ENCODE data around the gene UVRAG. TPM values are rescaled to one million over a fixed set of nuclear protein-coding genes. Genes with fewer than 3 reads are reported as not detected.

The UVRAG gene
- total and polyA plus RNA-seq, 5 donors from 2014 or later: 13.7 to 37.2 (median 16.6) TPM

DNA sequence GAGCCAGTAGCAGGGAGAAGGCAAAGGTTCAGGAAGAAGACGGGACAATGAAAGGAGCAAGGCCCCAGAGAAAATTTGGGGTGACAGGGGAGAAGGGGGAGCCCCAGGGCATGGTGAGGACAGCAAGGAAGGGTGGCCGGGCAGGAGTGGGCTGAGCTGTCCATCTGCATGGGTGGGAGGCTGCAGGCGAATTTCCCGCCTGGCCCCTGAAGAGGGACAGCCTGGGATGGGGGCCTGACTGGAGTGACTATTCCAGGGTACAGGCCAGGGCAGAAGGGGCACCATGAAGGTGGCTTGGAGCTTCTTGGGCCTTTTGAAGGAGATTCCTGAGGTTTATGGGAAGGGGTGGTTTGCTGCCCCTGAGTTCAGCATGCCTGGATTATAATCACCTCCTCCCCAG lies 335.1 kb downstream of the UVRAG start:
- H3K4me1 ChIP-seq (ENCODE audit: control insufficient read depth, insufficient read depth, low read length, poor library complexity, severe bottlenecking): peaks cover 11% of the 10 kb centered on the region
- no peak for DNase-seq
- Mint-ChIP-seq H3K4me1 (peaks cover 0 to 25% (median 11%) of the 10 kb centered on the region in 4 donors), H3K27ac (no peak overlapping the region), H3K36me3 (no peaks in the 10 kb centered on the region), H3K9me3 (peaks cover 0 to 1% (median 0%) of the 10 kb centered on the region in 7 donors), H3K27me3 (peaks cover 13% of the 10 kb centered on the region), H3K4me3 (no peak overlapping the region)
- H3K36me3 ChIP-seq (ENCODE audit: control insufficient read depth, insufficient read depth, low read length): no peaks in the 10 kb centered on the region
- no peak overlapping the region for H3K27ac ChIP-seq (ENCODE audit: insufficient read depth, low read length, poor library complexity, severe bottlenecking)
- H3K4me3 ChIP-seq (ENCODE audit: low read depth, low read length): no peak overlapping the region
- no peak for ATAC-seq (ENCODE audit: low read depth in 2 of 2)
- no peaks in the 10 kb centered on the region for H3K27me3 ChIP-seq (ENCODE audit: control insufficient read depth, insufficient read depth, low read length)
- no peaks in the 10 kb centered on the region for H3K9me3 ChIP-seq (ENCODE audit: control insufficient read depth in 2 of 2, low read length in 2 of 2)

DNA sequence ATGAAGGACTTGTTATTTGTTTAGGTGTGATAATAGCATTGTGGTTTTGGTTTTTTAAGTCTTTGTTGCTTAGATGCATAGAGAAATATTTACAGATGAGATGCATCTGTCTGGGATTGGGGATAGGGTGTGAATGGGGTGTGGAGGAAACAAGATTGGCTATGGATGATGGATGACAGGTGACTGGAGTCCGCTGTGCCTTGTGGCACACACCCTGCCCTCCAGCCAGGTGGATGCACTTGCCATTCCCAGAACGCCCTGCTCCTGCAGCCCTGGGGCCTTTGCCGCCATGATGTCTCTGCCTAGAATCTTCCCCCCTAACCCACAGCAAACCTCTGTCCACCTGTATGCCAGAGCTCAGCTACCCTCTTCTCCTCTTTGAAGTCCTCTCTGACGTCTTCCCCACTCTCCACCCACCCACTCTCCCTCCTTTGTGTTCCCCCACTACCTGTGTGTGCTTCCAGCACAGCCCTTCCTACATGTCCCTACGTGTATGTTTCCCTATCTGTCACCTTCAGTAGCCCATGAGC lies 336.6 kb downstream of the UVRAG start:
- Histone ChIP-seq H3K27me3 (ENCODE audit: control insufficient read depth, insufficient read depth, low read length) (no peaks in the 10 kb centered on the region), H3K36me3 (ENCODE audit: control insufficient read depth, insufficient read depth, low read length) (no peaks in the 10 kb centered on the region), H3K4me1 (ENCODE audit: control insufficient read depth, insufficient read depth, low read length, poor library complexity, severe bottlenecking) (peaks cover 11% of the 10 kb centered on the region), H3K27ac (ENCODE audit: insufficient read depth, low read length, poor library complexity, severe bottlenecking) (no peak overlapping the region), H3K9me3 (ENCODE audit: control insufficient read depth in 2 of 2, low read length in 2 of 2) (no peaks in the 10 kb centered on the region), H3K4me3 (ENCODE audit: low read depth, low read length) (peak overlapping the region; percentile 18)
- Mint-ChIP-seq H3K36me3 (no peaks in the 10 kb centered on the region), H3K9me3 (peaks cover 0 to 1% (median 0%) of the 10 kb centered on the region in 7 donors), H3K27ac (no peak overlapping the region), H3K4me1 (peaks cover 0 to 25% (median 11%) of the 10 kb centered on the region in 4 donors), H3K4me3 (peak overlapping the region in 3 of 4 donors; percentile 12 to 82 (median 19)), H3K27me3 (peaks cover 17% of the 10 kb centered on the region)
- ATAC-seq (ENCODE audit: low read depth in 2 of 2) (no peak), DNase-seq (no peak)

DNA sequence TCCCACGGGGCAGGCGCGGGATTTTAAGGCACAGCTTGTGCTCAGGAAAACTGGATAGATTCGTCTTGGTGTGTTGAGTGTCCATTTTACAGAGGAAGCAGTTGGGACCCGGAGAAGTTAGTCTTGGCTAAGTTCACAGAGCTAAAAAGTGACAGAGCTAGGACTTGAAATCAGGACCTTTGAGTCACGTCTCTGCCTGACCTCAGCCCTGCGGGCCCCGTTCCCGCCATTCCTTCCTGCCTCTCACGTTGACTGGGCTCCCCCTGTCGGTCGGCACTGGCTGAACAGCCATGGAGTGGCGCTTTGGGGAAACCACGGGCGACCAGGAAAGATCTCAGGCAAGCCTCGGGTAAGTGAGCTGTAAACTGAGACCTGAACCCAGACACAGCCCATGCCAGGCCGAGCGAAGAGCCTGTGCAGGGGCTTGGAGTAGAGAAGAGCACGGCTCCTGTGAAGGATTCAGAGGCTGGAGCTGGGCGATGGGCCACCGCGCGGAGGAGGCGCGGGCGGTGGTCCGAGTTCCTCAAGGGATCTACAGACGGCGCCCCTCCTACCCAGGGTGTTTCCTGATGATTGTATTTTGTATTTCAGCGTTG lies 337.2 kb downstream of the UVRAG start:
- Histone ChIP-seq H3K36me3 (ENCODE audit: control insufficient read depth, insufficient read depth, low read length) (no peaks in the 10 kb centered on the region), H3K27ac (ENCODE audit: insufficient read depth, low read length, poor library complexity, severe bottlenecking) (no peak overlapping the region), H3K27me3 (ENCODE audit: control insufficient read depth, insufficient read depth, low read length) (no peaks in the 10 kb centered on the region), H3K9me3 (ENCODE audit: control insufficient read depth in 2 of 2, low read length in 2 of 2) (no peaks in the 10 kb centered on the region), H3K4me3 (ENCODE audit: low read depth, low read length) (peak overlapping the region; percentile 18), H3K4me1 (ENCODE audit: control insufficient read depth, insufficient read depth, low read length, poor library complexity, severe bottlenecking) (peaks cover 11% of the 10 kb centered on the region)
- DNase-seq: peak; percentile 58 to 80 (median 70)
- no peaks in the 10 kb centered on the region for H3K36me3 Mint-ChIP-seq
- peak overlapping the region in 2 of 4 donors; percentile 73 to 82 for H3K4me3 Mint-ChIP-seq
- H3K27ac Mint-ChIP-seq: peak overlapping the region in 1 of 3 donors; percentile 21
- peak; percentile 81 to 87 for ATAC-seq (ENCODE audit: low read depth in 2 of 2)
- peaks cover 0 to 1% (median 0%) of the 10 kb centered on the region in 7 donors for H3K9me3 Mint-ChIP-seq
- H3K4me1 Mint-ChIP-seq: peaks cover 0 to 25% (median 11%) of the 10 kb centered on the region in 4 donors
- H3K27me3 Mint-ChIP-seq: peaks cover 17% of the 10 kb centered on the region

DNA sequence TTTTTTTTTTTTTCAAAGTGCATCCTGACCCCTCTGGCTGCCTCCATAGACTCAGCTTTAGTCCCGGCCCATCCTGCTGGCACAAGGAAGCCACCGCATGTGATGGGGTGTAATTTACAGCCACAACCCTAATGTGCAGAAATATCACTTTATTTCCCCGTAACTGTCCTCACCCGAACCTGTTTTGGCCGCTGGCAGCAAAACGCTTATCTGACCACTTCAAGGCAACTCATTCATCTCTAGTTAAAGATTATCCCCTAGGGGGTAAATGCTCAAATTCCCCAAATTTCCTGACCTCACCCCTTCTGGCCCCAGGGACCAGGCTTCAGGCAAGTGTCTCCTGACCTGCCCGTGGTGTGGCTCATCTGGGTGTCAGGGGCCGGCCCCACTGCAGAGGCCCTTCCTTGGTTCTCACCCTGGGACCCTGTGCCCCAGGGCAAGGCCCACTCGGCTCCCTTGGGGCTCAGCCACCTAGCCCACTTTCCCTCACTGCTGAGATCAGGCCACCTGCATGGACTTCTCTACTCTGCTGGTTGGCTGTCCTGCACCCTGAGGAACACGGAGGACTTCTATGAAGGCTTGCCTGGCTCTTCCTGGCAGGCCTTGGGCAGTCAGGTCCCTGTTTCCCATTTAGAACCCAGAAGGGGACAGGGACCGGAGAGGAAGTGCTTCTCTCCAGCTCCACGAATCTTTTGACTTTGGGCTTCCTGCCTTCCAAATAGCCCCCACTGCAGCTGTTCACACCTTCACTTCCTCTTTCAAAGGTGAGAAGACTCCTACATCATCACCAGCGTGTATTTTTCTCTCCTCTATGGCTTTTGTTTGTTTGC lies 337.9 kb downstream of the UVRAG start:
- H3K27me3 Mint-ChIP-seq: peaks cover 17% of the 10 kb centered on the region
- H3K27ac Mint-ChIP-seq: peak overlapping the region in 1 of 3 donors; percentile 21
- Histone ChIP-seq H3K4me1 (ENCODE audit: control insufficient read depth, insufficient read depth, low read length, poor library complexity, severe bottlenecking) (peaks cover 11% of the 10 kb centered on the region), H3K9me3 (ENCODE audit: control insufficient read depth in 2 of 2, low read length in 2 of 2) (no peaks in the 10 kb centered on the region), H3K4me3 (ENCODE audit: low read depth, low read length) (no peak overlapping the region), H3K27ac (ENCODE audit: insufficient read depth, low read length, poor library complexity, severe bottlenecking) (no peak overlapping the region), H3K36me3 (ENCODE audit: control insufficient read depth, insufficient read depth, low read length) (no peaks in the 10 kb centered on the region), H3K27me3 (ENCODE audit: control insufficient read depth, insufficient read depth, low read length) (no peaks in the 10 kb centered on the region)
- no peak for ATAC-seq (ENCODE audit: low read depth in 2 of 2)
- H3K9me3 Mint-ChIP-seq: peaks cover 0 to 1% (median 0%) of the 10 kb centered on the region in 7 donors
- peak in 1 of 3 donors; percentile 29 for DNase-seq
- H3K4me3 Mint-ChIP-seq: peak overlapping the region; percentile 0 to 82 (median 48)
- H3K4me1 Mint-ChIP-seq: peaks cover 0 to 25% (median 11%) of the 10 kb centered on the region in 4 donors
- H3K36me3 Mint-ChIP-seq: no peaks in the 10 kb centered on the region

DNA sequence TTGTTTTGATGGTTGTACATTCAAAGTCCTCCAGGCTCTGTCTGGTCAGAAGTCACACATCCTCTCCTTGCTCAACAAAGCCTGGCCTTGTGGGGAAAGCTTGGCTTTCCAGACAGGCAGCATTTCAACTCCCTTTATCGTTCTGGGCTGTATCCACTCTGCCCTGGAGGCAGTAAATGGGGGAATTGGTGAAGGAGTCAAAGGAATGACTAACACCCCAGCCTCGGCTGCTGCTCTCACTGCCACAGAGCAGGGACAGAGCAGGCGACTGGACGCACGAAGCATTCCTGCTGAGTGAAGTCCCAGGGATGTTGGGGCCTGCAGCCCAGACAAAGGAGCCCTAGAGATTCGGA lies 338.5 kb downstream of the UVRAG start:
- H3K36me3 Mint-ChIP-seq: no peaks in the 10 kb centered on the region
- peaks cover 0 to 25% (median 11%) of the 10 kb centered on the region in 4 donors for H3K4me1 Mint-ChIP-seq
- DNase-seq (no peak), ATAC-seq (ENCODE audit: low read depth in 2 of 2) (no peak)
- H3K27ac ChIP-seq (ENCODE audit: insufficient read depth, low read length, poor library complexity, severe bottlenecking): no peak overlapping the region
- H3K9me3 Mint-ChIP-seq: peaks cover 0 to 1% (median 0%) of the 10 kb centered on the region in 7 donors
- no peaks in the 10 kb centered on the region for H3K27me3 ChIP-seq (ENCODE audit: control insufficient read depth, insufficient read depth, low read length)
- no peaks in the 10 kb centered on the region for H3K9me3 ChIP-seq (ENCODE audit: control insufficient read depth in 2 of 2, low read length in 2 of 2)
- peaks cover 17% of the 10 kb centered on the region for H3K27me3 Mint-ChIP-seq
- H3K27ac Mint-ChIP-seq: no peak overlapping the region
- peaks cover 11% of the 10 kb centered on the region for H3K4me1 ChIP-seq (ENCODE audit: control insufficient read depth, insufficient read depth, low read length, poor library complexity, severe bottlenecking)
- H3K4me3 Mint-ChIP-seq: peak overlapping the region in 3 of 4 donors; percentile 23 to 82 (median 73)
- no peak overlapping the region for H3K4me3 ChIP-seq (ENCODE audit: low read depth, low read length)
- H3K36me3 ChIP-seq (ENCODE audit: control insufficient read depth, insufficient read depth, low read length): no peaks in the 10 kb centered on the region

DNA sequence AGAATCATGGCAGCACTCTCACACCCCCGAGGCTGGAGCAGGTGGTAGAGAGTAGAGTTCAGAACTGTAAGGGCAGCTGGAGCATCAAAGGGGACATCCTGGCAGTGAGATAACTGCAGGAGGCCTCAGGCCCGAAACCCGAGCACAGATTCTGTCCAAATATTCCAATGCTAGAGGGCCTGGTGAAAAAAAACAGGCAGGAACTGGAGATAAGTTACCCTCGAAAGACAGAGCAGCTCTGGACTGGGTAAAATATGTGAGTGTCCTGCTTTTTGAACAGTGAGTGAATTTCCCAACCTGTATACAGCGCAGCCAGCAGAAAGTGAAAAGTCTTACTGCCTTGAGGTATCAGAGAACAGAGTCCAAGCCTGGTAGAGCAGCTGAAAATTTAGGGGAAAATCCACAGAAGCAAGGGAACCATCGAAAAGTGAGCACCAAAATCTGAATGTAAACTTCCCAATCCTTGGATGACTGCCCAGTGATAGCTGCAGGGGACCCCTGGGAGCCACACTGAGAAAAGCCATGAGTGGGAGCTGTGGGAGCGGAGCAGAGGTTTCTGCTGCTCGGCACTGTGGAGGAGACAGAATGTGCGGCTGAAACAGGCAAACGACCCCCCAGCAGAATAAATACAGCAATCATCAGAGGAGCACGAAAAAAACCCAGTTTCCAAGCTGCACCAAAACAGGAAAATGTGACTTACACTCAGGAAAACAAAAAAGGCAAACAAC lies 340.7 kb downstream of the UVRAG start:
- no peak overlapping the region for H3K27ac Mint-ChIP-seq
- ATAC-seq (ENCODE audit: low read depth in 2 of 2) (no peak), DNase-seq (no peak)
- peaks cover 17% of the 10 kb centered on the region for H3K27me3 Mint-ChIP-seq
- Histone ChIP-seq H3K27me3 (ENCODE audit: control insufficient read depth, insufficient read depth, low read length) (no peaks in the 10 kb centered on the region), H3K36me3 (ENCODE audit: control insufficient read depth, insufficient read depth, low read length) (no peaks in the 10 kb centered on the region), H3K4me1 (ENCODE audit: control insufficient read depth, insufficient read depth, low read length, poor library complexity, severe bottlenecking) (peaks cover 11% of the 10 kb centered on the region), H3K27ac (ENCODE audit: insufficient read depth, low read length, poor library complexity, severe bottlenecking) (no peak overlapping the region), H3K9me3 (ENCODE audit: control insufficient read depth in 2 of 2, low read length in 2 of 2) (no peaks in the 10 kb centered on the region), H3K4me3 (ENCODE audit: low read depth, low read length) (no peak overlapping the region)
- no peaks in the 10 kb centered on the region for H3K36me3 Mint-ChIP-seq
- no peak overlapping the region for H3K4me3 Mint-ChIP-seq
- no peaks in the 10 kb centered on the region for H3K9me3 Mint-ChIP-seq
- H3K4me1 Mint-ChIP-seq: peaks cover 0 to 25% (median 11%) of the 10 kb centered on the region in 4 donors

DNA sequence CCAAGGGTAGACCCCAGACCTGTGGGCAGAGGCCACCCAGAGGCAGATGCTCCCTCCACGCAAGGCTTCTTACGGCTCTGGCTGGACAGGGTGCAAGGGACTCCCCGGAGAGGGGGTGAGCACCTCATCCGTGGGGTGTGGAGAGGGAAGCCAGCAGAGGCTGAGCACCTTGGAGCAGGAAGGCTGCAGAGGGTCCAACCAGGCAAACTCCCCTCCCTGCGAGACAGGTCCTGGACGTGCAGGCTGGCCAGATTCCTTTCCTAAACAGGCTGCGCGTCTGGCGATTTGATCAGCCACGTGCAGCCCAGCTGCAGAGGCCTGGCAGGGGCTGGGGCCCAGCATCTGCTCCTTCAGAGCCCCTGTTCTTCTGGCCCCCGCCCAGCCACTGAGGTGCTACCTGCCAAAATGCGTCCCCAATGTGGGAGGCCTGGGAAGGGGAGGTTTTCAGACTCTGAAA lies 342.0 kb downstream of the UVRAG start:
- DNase-seq (no peak), ATAC-seq (ENCODE audit: low read depth in 2 of 2) (no peak)
- Mint-ChIP-seq H3K36me3 (no peaks in the 10 kb centered on the region), H3K4me3 (no peak overlapping the region), H3K4me1 (peaks cover 0 to 17% (median 6%) of the 10 kb centered on the region in 4 donors), H3K9me3 (no peaks in the 10 kb centered on the region), H3K27ac (no peak overlapping the region), H3K27me3 (peaks cover 15% of the 10 kb centered on the region)
- H3K4me1 ChIP-seq (ENCODE audit: control insufficient read depth, insufficient read depth, low read length, poor library complexity, severe bottlenecking): peaks cover 9% of the 10 kb centered on the region
- H3K27me3 ChIP-seq (ENCODE audit: control insufficient read depth, insufficient read depth, low read length): no peaks in the 10 kb centered on the region
- no peaks in the 10 kb centered on the region for H3K9me3 ChIP-seq (ENCODE audit: control insufficient read depth in 2 of 2, low read length in 2 of 2)
- no peak overlapping the region for H3K4me3 ChIP-seq (ENCODE audit: low read depth, low read length)
- no peak overlapping the region for H3K27ac ChIP-seq (ENCODE audit: insufficient read depth, low read length, poor library complexity, severe bottlenecking)
- H3K36me3 ChIP-seq (ENCODE audit: control insufficient read depth, insufficient read depth, low read length): no peaks in the 10 kb centered on the region

Data from CD4-positive, CD25-positive, alpha-beta regulatory T cell (primary cell).